CD4-positive, alpha-beta T cell treated with Interferon alpha-2 for 1 hour (primary cell): ENCODE results near the gene FPR1.
A peak's percentile ranks its signal among the peaks of the same experiment; 100 is the strongest.
"Not testable (repeated sequence)": the region's sequence is repeated elsewhere in the genome, so short reads cannot be mapped to it uniquely, and the experiment has no call there.

ENCODE experiments used
- DNase-seq, 2 donors: peaks; one replicate each; pipeline ENCODE4 v3.0.0-alpha.2; 2020 to 2022

FPR1 gene

DNA sequence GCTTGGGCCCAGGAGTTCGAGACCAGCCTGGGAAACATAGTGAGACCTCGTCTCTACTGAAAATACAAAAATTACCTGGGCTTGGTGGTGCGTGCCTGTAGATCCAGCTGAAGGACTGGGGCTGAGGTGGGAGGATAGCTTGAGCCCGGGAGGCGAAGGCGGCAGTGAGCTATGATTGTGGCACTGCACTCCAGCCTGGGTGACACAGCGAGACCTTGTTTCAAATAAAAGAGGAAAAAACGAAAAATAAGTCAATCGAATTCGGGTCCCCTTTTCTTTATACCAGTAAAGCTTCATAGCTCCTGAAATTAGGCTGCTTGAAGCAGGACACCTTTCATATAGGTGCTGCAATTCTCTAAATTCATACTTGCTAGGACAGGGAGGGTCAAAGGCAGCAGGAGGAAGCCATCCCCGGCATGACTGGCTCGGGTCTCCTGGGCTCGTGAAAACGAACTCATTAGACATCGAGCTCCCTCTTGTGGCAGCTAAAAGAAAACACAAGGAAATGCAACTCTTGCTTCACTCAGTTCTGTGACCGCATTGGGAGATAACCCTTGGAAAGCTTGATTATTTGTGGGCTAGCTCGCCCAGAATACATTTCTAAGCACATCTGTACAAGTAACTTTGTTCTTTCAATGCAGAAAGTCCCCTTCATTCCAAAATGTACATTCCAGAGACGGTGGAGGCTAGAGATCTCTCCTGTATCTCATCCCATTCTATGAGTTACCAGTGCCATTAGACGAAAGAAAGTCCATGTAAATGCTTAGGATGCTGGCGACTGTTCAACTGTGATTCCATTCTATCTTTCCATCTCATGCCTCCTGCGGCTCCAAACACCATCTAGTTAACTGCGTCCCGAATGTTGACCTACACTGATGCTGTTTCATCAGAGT, 26.1 kb upstream of the FPR1 start:
- peak; percentile 53 to 56 for DNase-seq

- DNase-seq = not testable (repeated sequence)
Observed at GRCh38 chr19:51776561-51776960, 24.9 kb upstream of the FPR1 start.

GRCh38 chr19:51772977-51773376, 21.3 kb upstream of the FPR1 start:
- DNase-seq = peak in 1 of 2 donors; percentile 19

DNA sequence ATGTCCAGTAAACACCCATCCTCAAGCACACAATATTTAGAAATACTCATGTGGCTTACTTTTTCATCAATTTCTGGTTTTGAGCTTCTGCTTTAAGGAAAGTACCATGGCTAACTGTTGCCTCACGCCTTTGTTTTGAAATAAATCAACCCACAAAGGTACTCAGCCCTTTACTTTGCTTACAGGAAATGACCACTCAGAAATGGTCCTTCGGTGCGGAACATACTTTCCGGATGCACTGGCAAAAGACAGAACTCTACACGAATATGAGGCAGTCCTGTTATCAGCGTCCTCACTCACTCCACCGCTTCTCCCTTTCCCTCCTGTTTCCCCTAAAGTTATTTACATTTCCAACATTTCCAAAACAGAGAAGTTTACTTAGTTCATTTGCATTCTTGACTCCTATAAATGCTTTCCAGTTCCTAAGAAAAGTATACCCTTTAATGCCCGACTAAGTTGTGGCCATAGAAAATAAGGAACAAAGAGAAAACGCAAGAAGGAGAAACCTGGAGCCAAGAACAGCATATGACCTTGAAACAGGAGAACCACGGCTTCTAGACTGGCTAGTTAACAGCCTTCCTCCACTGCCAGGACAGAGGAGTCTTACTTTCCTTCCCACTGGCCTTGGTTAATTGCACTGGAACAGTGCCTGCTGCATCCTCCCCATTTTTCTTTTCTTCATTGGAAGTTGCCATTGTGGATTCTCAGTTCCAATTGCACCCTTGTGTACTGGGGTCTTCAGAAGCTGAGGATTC, 19.9 kb upstream of the FPR1 start:
- peak; percentile 15 to 64 for DNase-seq

DNA sequence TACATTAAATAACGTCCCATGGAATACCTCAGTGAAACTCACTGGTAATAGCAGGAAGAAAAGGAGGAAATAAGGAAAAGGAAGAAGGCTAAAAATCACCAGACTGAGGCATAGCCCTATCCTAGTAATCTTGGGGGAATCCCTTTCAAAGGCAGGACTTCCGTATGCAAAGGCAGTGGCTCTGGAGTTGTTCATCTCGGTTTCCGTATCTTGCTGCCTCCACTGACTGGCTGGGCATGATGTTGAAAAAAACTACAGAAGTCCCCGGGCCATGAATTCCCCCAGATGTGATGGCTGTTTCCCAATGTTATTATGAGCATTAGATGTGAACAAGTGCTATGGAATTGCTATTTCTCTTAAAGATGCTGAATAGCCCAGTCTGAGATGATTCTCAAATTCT, 14.8 kb upstream of the FPR1 start:
- DNase-seq = no peak

DNA sequence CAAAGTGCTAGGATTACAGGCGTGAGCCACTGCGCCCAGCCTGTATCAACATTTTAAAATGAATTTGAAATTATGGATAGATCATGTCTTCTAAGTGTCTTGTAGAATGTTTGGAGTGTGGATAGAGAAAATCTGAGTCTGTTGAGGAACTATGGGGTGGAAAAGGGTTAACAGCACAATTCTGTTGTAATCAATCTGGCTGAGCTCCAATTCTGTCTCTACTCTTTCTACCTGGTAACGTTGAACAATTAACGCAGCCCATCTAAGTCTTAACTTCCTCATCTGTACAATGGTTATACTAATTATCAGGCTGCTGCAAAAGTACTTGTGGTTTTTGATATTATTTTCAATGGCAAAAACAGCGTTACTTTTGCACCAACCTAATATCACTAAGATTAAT, 13.4 kb upstream of the FPR1 start:
- DNase-seq = no peak

- DNase-seq = no peak
Observed at GRCh38 chr19:51761696-51762095, 10.0 kb upstream of the FPR1 start.

- peak in 1 of 2 donors; percentile 18 for DNase-seq
Observed at GRCh38 chr19:51760697-51761356, 9.1 kb upstream of the FPR1 start, which contains the start of gene FPR2. Gene FPR2, plus strand, starts transcription at chr19:51761180. Its CDS starts 7,479 bp downstream, at chr19:51768659.

- no peak for DNase-seq
Observed at GRCh38 chr19:51755571-51755970, 3.9 kb upstream of the FPR1 start.

- no peak for DNase-seq
Observed at GRCh38 chr19:51754770-51755169, 3.1 kb upstream of the FPR1 start.

DNA sequence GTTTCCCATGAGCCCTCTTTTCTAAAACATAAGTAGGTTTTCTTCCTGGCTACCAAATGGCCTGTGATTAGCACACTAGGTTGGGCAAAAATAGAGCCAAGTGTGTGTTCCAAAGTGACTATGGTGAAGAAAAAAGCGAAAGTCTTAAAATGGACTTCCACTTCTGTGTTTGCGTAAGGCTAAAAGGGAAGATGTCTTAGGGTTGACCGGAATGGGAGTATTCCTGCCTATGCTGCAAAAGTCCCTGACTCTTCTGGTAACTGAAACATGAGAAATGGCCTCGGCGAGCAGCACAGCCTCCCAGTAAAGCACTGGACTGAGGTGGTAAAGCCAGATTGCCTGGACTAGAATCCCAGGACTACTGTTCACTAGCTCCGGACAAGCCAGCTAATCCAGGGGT, 2.4 kb upstream of the FPR1 start:
- peak; percentile 8 to 44 for DNase-seq

GRCh38 chr19:51750400-51751094, 1.1 kb downstream of the FPR1 start:
- DNase-seq = peak in 1 of 2 donors; percentile 28

GRCh38 chr19:51749979-51750378, 1.7 kb downstream of the FPR1 start:
- DNase-seq = no peak

DNA sequence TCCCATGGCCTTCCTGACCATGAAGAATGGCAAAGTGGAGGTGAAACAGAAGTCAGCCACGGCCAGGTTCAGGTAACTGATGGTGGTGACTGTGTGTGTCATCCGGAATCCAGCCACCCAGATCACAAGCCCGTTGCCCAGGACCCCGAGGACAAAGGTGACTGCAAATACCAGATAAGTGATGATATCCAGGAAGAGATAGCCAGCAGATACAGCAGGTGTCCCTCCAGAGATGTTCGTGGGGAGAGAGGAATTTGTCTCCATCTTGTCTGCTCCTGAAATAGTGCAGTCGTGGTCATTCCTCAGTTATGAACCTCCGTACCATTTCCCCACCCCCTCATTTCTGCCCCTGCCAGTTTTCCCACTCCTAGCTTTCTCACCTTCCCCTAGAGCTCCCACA, 4.9 kb downstream of the FPR1 start:
- DNase-seq = no peak

GRCh38 chr19:51743405-51743804, 8.3 kb downstream of the FPR1 start:
- no peak for DNase-seq

DNA sequence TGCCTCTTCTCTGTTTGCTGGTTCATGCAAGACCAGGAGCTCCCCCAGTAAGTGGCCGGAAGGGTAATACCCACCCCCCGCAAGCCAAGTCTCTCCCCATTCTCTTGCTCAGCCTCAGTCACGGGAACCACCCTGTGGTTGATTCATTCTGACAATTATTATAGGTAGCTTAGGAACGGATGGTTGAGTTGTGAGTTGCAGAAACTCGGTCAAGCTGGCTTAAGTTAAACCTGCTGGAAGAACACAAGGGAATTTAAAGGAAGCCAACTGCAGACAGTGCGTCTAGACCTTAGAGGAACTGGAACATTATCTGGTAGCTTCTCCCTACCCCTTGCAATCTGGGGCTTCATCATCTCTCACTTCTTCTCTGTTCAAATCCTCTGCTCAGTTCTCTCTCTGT, 8.9 kb downstream of the FPR1 start:
- no peak for DNase-seq

- DNase-seq = no peak
Observed at GRCh38 chr19:51740356-51740755, 11.3 kb downstream of the FPR1 start.

- no peak for DNase-seq
Observed at GRCh38 chr19:51739466-51740213, 12.0 kb downstream of the FPR1 start.

GRCh38 chr19:51738523-51738922, 13.2 kb downstream of the FPR1 start:
- DNase-seq = not testable (repeated sequence)

DNA sequence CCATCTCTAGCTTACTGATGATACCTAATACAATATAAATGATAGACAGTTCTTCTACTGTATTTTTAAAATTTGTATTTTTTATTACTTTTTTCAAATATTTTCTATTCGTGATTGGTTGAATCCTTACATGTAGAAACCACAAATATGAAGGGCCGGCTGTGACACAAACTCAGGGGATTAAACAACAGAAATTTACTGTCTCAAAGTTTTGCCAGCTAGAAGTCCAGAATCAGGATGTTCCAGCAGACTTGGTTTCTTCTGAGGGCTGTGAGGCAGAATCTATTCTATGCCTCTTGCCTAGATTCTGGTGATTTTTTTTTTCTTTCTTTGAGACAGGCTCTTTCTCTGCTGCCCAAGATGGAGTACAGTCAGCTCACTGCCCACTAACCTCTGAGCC, 13.8 kb downstream of the FPR1 start:
- DNase-seq = no peak

DNA sequence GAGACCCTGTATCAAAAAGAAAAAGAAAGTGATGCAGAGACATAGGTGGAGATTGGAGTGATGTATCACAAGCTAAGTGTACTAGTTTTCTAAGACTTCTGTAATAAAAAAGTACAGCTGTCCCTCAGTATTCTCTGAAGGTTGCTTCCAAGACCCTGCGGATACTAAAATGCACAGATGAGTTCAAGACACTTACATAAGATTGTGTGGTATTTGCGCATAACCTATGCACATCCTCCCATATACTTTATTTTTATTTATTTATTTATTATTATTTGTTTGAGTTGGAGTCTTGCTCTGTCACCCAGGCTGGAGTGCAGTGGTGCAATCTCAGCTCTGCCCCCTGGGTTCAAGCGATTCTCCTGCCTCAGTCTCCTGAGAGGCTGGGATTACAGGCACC, 14.3 kb downstream of the FPR1 start:
- no peak for DNase-seq
